NCI-H82 (cell line): Measurements from ENCODE around the gene MYBPC1.
A peak's percentile ranks its signal among the peaks of the same experiment; 100 is the strongest.

ENCODE experiments used
- DNase-seq: peaks from one replicate; lab custom pipeline; 2025; lab: John Stamatoyannopoulos, UW

MYBPC1 gene

DNA sequence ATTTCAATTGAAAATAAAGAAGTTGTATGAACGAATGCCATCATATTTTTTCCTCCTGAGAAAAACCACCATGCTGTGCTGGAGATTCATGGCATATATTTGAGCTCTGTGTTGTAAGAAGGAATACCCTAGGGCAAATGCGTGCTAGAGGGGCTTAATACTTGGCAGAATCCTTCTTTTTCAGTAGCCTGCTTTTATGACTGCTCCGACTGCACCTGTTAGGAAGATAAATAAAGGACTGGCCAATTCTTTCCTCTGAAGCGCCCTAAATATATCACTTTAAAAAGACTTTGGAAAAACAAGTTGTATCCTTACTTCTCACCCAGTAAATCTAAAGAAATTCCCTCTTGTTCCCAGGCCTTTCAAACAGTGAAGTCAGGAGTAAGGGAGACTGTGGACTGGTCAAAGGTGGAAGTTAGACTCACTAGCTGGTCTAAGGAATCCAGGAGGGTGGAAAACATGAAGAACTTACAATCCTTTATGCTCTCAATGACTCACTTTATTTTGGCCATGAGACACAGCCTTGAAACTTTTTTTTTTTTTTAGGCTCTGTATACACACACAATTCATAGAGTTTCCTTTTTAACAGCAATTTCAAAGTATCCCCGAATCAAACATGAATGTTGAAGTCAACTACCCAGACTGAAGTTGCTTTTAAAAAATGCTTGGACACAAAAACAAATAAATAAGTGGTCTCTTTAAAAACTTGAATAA lies 5.2 kb downstream of the MYBPC1 start:
- no peak for DNase-seq

GRCh38 chr12:101604132-101604531 lies 9.4 kb downstream of the MYBPC1 start:
- DNase-seq, result no peak

- no peak for DNase-seq
Observed at GRCh38 chr12:101607894-101608293, 13.1 kb downstream of the MYBPC1 start.

GRCh38 chr12:101608301-101609133 lies 13.7 kb downstream of the MYBPC1 start:
- DNase-seq, result no peak

DNA sequence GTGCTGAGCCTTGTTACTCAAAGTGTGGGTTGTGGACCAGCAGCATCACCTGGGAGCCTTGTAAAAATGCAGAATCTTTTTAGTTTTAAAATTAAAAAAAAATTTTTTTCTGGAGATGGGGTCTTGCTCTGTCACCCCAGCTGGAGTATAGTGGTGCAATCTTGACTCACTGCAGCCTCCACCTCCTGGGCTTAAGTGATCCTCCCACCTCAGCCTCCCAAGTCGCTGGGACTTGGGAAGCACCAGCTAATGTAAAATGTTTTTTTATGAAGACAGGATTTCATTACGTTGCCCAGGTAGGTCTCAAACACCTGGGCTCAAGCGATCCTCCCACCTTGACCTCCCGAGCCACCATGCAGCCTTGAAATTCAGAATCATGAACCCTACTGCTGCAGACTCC lies 14.4 kb downstream of the MYBPC1 start:
- no peak for DNase-seq

DNA sequence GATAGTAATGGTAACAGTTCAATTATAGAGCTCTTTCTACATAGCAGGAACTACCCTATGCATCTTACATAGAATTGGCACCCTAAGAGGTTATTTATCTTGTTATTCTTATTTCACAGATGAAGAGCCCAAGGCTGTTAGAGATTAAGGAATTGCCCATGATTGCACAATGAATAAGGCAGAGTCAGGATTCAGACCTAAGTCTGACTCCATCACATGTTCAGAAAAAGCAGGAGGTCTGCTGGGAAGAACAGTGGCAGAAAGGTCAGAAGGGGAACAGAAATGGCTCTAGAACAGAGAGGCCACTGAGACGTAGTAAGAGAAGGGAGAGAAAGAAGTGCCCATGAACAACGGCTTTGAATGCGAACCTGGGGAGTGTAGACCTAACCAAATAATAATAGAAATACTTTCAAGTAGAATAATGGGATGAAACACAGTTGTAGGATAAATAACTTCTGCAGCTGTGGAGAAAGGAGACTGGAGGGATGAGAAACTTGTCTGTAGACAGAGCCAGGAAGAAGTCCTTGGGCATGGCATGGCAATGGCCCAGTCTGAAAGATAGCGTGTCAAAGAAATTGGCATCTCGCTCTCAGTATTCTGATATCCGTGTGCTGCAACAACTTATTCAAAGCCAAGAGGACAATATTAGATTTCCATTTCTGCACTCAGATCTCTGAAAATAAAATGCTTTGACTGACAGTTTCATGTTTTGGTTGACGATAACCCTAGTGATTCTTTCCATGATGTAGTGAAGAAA lies 17.6 kb downstream of the MYBPC1 start:
- DNase-seq, result no peak

DNA sequence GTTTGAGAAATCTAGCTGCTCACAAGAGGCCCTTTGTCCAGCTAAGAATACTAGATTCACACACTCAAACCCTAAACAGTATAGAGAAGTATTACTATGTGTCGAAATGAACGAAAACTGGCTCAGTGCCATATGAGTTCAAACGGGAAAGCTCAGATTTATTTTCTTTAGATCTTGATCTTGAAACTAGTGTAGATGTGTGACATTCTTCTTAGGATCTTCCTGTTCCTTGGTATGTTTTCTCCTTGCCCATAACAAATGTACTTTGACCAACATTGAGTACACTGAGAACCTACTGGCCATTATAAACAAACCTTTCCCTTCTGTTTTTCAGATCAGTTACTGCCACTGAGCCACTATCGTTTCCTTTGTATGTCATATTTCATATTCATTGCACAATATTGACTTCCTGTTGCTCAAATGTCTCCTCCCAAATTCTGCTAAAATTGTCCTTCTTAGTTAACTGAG lies 21.3 kb downstream of the MYBPC1 start:
- no peak for DNase-seq

GRCh38 chr12:101619026-101619786 lies 24.4 kb downstream of the MYBPC1 start:
- peak; percentile 31 for DNase-seq

- no peak for DNase-seq
Observed at GRCh38 chr12:101619858-101620761, 25.3 kb downstream of the MYBPC1 start.

DNA sequence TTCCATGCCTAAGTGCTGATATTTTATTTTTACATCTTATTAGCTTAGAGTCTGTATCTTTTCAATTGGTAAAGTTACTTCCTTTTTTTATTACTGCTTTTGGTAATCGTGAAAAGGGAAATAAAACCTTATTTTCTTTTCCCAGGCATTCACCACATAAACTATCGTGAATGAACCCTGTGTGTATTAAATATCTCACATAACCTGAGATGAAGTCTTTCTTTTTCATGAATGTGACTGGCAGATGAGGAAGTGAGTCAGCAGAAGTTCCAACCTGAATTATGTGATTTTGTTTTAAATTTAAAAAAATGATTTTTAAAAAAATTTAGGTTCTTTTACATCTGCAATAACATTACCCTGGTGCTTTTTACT lies 26.0 kb downstream of the MYBPC1 start:
- DNase-seq, result no peak

GRCh38 chr12:101628676-101629075 lies 33.9 kb downstream of the MYBPC1 start:
- DNase-seq, result no peak

DNA sequence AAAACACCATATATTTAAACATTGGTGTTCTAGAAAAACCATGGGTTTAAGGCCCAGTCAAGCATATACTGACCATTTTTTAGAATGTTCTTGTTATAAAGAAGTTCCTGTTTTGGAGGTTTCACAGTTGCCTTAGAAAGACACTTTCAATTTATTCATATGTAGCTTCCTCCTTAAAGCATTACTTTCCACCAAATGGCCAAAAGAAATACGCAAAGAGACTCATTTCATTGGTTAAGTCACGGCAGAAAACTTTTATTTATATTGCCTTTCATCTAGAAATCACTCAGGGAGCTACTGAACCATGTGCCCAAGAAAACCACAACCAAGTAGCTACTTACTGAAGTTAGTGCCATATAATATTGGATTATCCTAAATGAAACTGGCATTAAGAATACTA lies 40.0 kb downstream of the MYBPC1 start:
- no peak for DNase-seq

GRCh38 chr12:101637936-101638335 lies 43.2 kb downstream of the MYBPC1 start:
- no peak for DNase-seq

DNA sequence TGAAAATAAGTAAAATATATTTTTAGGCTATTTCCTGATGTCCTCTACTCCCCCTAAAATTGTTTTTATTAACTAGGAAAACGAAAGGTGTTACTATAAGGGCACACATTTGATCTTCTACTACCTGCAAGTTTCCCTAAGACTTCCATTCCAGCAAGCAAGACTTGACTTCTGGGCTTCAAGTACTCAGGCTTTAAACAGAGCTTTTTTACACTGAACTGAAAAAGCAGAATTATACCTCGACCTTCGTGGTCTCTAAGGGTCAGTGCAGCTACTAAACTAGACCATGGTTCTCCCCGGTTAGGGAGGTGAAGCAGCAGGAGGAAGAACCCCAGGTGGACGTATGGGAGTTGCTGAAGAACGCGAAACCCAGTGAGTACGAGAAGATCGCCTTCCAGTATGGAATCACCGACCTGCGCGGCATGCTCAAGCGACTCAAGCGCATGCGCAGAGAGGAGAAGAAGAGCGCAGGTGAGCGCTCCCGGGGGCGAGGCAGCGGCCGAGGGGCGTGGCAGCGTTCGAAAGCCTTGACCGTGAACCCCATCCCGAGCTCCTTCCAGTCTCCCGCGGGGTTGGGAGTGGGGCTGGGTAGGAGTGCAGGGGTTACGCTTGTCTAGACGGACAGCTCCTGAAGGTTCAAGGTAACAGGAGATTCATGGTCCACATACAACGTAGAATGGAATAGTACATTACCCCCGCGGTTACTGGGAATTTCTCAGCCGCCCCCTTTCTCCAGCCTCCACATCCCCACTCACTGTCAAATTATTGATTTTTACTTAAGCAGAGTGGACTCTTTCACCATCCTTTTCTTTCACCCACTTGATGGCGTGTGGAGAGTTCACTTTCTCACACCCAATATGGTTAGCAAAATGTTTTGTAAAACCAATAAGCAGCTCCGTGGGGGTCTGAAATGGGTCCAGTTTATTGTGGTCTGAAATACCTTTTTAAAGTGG lies 47.6 kb downstream of the MYBPC1 start:
- DNase-seq, result no peak

- DNase-seq, result no peak
Observed at GRCh38 chr12:101647711-101648110, 52.9 kb downstream of the MYBPC1 start.

GRCh38 chr12:101648195-101648594 lies 53.4 kb downstream of the MYBPC1 start:
- no peak for DNase-seq

- DNase-seq, result peak; percentile 34
Observed at GRCh38 chr12:101650346-101651117, 55.8 kb downstream of the MYBPC1 start.

GRCh38 chr12:101653030-101653429 lies 58.3 kb downstream of the MYBPC1 start:
- DNase-seq, result no peak

DNA sequence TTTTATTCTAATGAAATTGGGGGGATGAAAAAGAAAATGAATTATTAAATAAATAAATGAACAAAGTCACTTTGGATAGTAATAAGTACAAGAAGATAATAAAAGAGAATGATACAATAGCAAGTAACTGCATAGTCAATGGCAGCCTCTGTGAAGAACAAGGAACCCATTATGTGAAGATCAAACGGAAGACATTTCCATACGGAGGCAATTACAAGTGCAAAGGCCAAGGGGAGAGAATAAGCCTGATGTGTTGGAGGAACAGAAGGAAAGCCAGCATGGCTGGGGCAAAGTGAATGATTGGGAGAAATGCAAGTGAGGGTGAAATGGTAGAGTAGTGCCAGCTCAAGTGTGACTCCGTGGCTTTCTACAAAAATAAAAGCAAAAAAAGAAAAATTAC lies 58.7 kb downstream of the MYBPC1 start:
- DNase-seq, result no peak
